Naive thymus-derived CD4-positive, alpha-beta T cell (primary cell): ENCODE results near the gene GRIK4. TPM values are rescaled to one million over a fixed set of nuclear protein-coding genes. Genes with fewer than 3 reads are reported as not detected.
A peak's percentile ranks its signal among the peaks of the same experiment; 100 is the strongest.

ENCODE experiments used
- ATAC-seq: fragments of 150-1000 bp; cut with Tn5 transposase; 2 replicates; pipeline ENCODE4 v1.10.0; 2021; ENCODE audit warnings: mild to moderate bottlenecking, moderate library complexity
- CTCF ChIA-PET: fragments of 350-600 bp; sonication (Branson Sonifier 250); formaldehyde crosslinking; loops from one replicate; lab custom pipeline; 2021; ENCODE audit warnings: antibody characterized with exemption; lab: Charles Lee
- POLR2A ChIA-PET: fragments of 350-600 bp; sonication (Branson Sonifier 250); formaldehyde crosslinking; loops from one replicate; lab custom pipeline; 2021; ENCODE audit warnings: antibody characterized with exemption, inconsistent platforms; lab: Charles Lee
- DNase-seq, 9 donors: peaks; one replicate each; pipeline versions ENCODE4 v3.0.0 to v3.0.0-alpha.2; 2020 to 2022; ENCODE audit warnings: mixed read lengths in 1 of 9
- H3K27ac ChIP-seq: one replicate; pipeline ENCODE4 v1.7.0; 2013; ENCODE audit warnings: mild to moderate bottlenecking, low read depth, low read length, moderate library complexity
- H3K27me3 ChIP-seq, 2 donors: one replicate each; pipeline ENCODE4 v1.7.0; 2013; ENCODE audit warnings: low read length in 2 of 2, mild to moderate bottlenecking in 2 of 2, moderate library complexity in 2 of 2; ENCODE audit not compliant: control insufficient read depth in 2 of 2, insufficient read depth in 2 of 2
- H3K36me3 ChIP-seq, 3 experiments: 1 replicate in 2 of 3; 2 replicates in 1 of 3; pipeline ENCODE4 v1.7.0; 2013; ENCODE audit warnings: low read length in 3 of 3, mild to moderate bottlenecking in 3 of 3, moderate library complexity in 1 of 3; ENCODE audit not compliant: insufficient read depth in 3 of 3, control insufficient read depth in 2 of 3
- H3K4me1 ChIP-seq, 2 donors: one replicate each; pipeline ENCODE4 v1.7.0; 2013; ENCODE audit warnings: low read length in 2 of 2, mild to moderate bottlenecking in 2 of 2, moderate library complexity in 1 of 2; ENCODE audit not compliant: control insufficient read depth in 2 of 2, insufficient read depth in 2 of 2
- H3K4me3 ChIP-seq: 2 replicates; pipeline ENCODE4 v1.7.0; 2013; ENCODE audit warnings: mild to moderate bottlenecking, low read length
- H3K9me3 ChIP-seq, 3 experiments: 1 replicate in 2 of 3; 2 replicates in 1 of 3; pipeline ENCODE4 v1.7.0; 2013; ENCODE audit warnings: low read length in 3 of 3; ENCODE audit not compliant: control insufficient read depth in 2 of 3
- H3K27ac Mint-ChIP-seq, 9 donors: one replicate each; pipeline ENCODE4 v1.8.0; 2020 to 2022; ENCODE audit warnings: mixed read lengths in 9 of 9, mild to moderate bottlenecking in 8 of 9, moderate library complexity in 5 of 9, inconsistent platforms in 2 of 9
- H3K27me3 Mint-ChIP-seq, 5 donors: one replicate each; pipeline ENCODE4 v1.8.0; 2021 to 2022; ENCODE audit warnings: mixed read lengths in 5 of 5, mild to moderate bottlenecking in 1 of 5
- H3K36me3 Mint-ChIP-seq, 5 donors: one replicate each; pipeline ENCODE4 v1.8.0; 2020 to 2022; ENCODE audit warnings: mixed read lengths in 5 of 5, mild to moderate bottlenecking in 3 of 5, inconsistent platforms in 1 of 5
- H3K4me1 Mint-ChIP-seq, 7 donors: one replicate each; pipeline ENCODE4 v1.8.0; 2020 to 2022; ENCODE audit warnings: mixed read lengths in 7 of 7, mild to moderate bottlenecking in 3 of 7, inconsistent platforms in 1 of 7
- H3K4me3 Mint-ChIP-seq, 10 donors: one replicate each; pipeline ENCODE4 v1.8.0; 2020 to 2022; ENCODE audit warnings: mild to moderate bottlenecking in 10 of 10, mixed read lengths in 10 of 10, moderate library complexity in 6 of 10, inconsistent platforms in 2 of 10
- H3K9me3 Mint-ChIP-seq, 11 donors: one replicate each; pipeline ENCODE4 v1.8.0; 2020 to 2022; ENCODE audit warnings: mixed read lengths in 11 of 11, mild to moderate bottlenecking in 4 of 11, inconsistent platforms in 1 of 11, moderate library complexity in 1 of 11
- intact Hi-C, 2 donors: fragments of 100-400 bp; cut with micrococcal nuclease; formaldehyde crosslinking; loops; one replicate each; pipeline ENCODE4 v1.15.1; 2023
- polyA plus RNA-seq, 2 donors: library from polyadenylated mRNA; unstranded; fragments of 300-500 nt; fragmentation: Illumina TruSeq; gene quantifications; one replicate each; pipeline ENCODE4 v1.2.3, GENCODE V29; 2021
- total RNA-seq, 6 experiments: library from RNA in 5 of 6; stranded (reverse) in 5 of 6; gene quantifications; 1 replicate in 5 of 6; 2 replicates in 1 of 6; pipeline ENCODE4 v1.2.3 and lab custom pipeline; 2021 to 2026

The GRIK4 gene
- total and polyA plus RNA-seq, 7 experiments from 2014 or later = 0.93 to 3.8 TPM; not detected in 5

GRCh38 chr11:120950880-120951279, 439.3 kb downstream of the GRIK4 start:
- Mint-ChIP-seq H3K4me3 (no peak overlapping the region), H3K4me1 (peaks cover 4 to 15% (median 7%) of the 10 kb centered on the region in 7 donors), H3K9me3 (peaks cover 0 to 1% (median 0%) of the 10 kb centered on the region in 11 donors), H3K27ac (no peak overlapping the region), H3K27me3 (peaks cover 16 to 36% (median 31%) of the 10 kb centered on the region in 5 donors), H3K36me3 (no peaks in the 10 kb centered on the region)
- no peaks in the 10 kb centered on the region for H3K36me3 ChIP-seq
- H3K27ac ChIP-seq = no peak overlapping the region
- ChIA-PET POLR2A (no interaction called here), CTCF (interaction anchor here (0.6 to 1.0 kb wide), 3 partner anchors 16 to 244 kb away, joined by 3 to 4 read pairs (median 3); no protein-coding TSS in a partner anchor)
- H3K9me3 ChIP-seq = no peaks in the 10 kb centered on the region
- intact Hi-C loops = no loop called here
- H3K27me3 ChIP-seq = peaks cover 0 to 3% of the 10 kb centered on the region in 2 donors
- no peak overlapping the region for H3K4me3 ChIP-seq
- H3K4me1 ChIP-seq = no peaks in the 10 kb centered on the region
- ATAC-seq (no peak), DNase-seq (no peak)

- H3K9me3 Mint-ChIP-seq = peaks cover 0 to 3% (median 0%) of the 10 kb centered on the region in 11 donors
- DNase-seq (peak; percentile 21 to 64 (median 46)), ATAC-seq (peak; percentile 81)
- ChIA-PET CTCF (interaction anchor here (1.2 kb wide), 1 partner anchor 8 kb away, joined by 3 read pairs; no protein-coding TSS in a partner anchor), POLR2A (no interaction called here)
- Histone ChIP-seq H3K27me3 (peaks cover 0 to 3% of the 10 kb centered on the region in 2 donors), H3K36me3 (no peaks in the 10 kb centered on the region), H3K27ac (no peak overlapping the region), H3K4me3 (peak overlapping the region; percentile 50), H3K4me1 (peaks cover 0 to 12% of the 10 kb centered on the region in 2 donors), H3K9me3 (no peaks in the 10 kb centered on the region)
- H3K4me1 Mint-ChIP-seq = peaks cover 10 to 25% (median 18%) of the 10 kb centered on the region in 7 donors
- peak overlapping the region in 1 of 9 donors; percentile 56 for H3K27ac Mint-ChIP-seq
- peaks cover 0 to 4% (median 2%) of the 10 kb centered on the region in 5 donors for H3K36me3 Mint-ChIP-seq
- H3K4me3 Mint-ChIP-seq = peak overlapping the region; percentile 74 to 87 (median 82)
- intact Hi-C loops = loop anchor here in 1 of 2 donors (1.0 kb wide), 1 partner anchor 441 kb away; the partner anchor contains the start of gene GRIK4
- peaks cover 14 to 32% (median 31%) of the 10 kb centered on the region in 5 donors for H3K27me3 Mint-ChIP-seq
Measured at GRCh38 chr11:120952461-120953434, 441.2 kb downstream of the GRIK4 start.

GRCh38 chr11:120954381-120954780, 442.8 kb downstream of the GRIK4 start:
- CTCF ChIA-PET = interaction anchor here (1.2 kb wide), 1 partner anchor 10 kb away, joined by 3 read pairs; no protein-coding TSS in a partner anchor
- Histone ChIP-seq H3K27ac (no peak overlapping the region), H3K36me3 (no peaks in the 10 kb centered on the region), H3K9me3 (no peaks in the 10 kb centered on the region), H3K4me1 (peaks cover 0 to 12% of the 10 kb centered on the region in 2 donors), H3K27me3 (peaks cover 0 to 3% of the 10 kb centered on the region in 2 donors), H3K4me3 (no peak overlapping the region)
- intact Hi-C loops = no loop called here
- Mint-ChIP-seq H3K4me1 (peaks cover 10 to 26% (median 20%) of the 10 kb centered on the region in 7 donors), H3K27ac (no peak overlapping the region), H3K4me3 (no peak overlapping the region), H3K36me3 (peaks cover 0 to 4% (median 2%) of the 10 kb centered on the region in 5 donors), H3K9me3 (peaks cover 0 to 3% (median 0%) of the 10 kb centered on the region in 11 donors), H3K27me3 (peaks cover 9 to 20% (median 15%) of the 10 kb centered on the region in 5 donors)
- no peak for ATAC-seq
- no peak for DNase-seq
- POLR2A ChIA-PET = no interaction called here

GRCh38 chr11:120956710-120957495, 445.4 kb downstream of the GRIK4 start:
- Mint-ChIP-seq H3K27me3 (peaks cover 0 to 11% (median 11%) of the 10 kb centered on the region in 5 donors), H3K27ac (peak overlapping the region; percentile 77 to 96 (median 89)), H3K36me3 (peaks cover 0 to 7% (median 2%) of the 10 kb centered on the region in 5 donors), H3K4me3 (peak overlapping the region; percentile 26 to 78 (median 62)), H3K9me3 (peaks cover 0 to 3% (median 0%) of the 10 kb centered on the region in 11 donors), H3K4me1 (peaks cover 10 to 26% (median 20%) of the 10 kb centered on the region in 7 donors)
- POLR2A ChIA-PET = interaction anchor here (0.6 kb wide), 1 partner anchor 612 kb away, joined by 3 read pairs; no protein-coding TSS in a partner anchor
- DNase-seq = peak in 6 of 9 donors; percentile 15 to 52 (median 43)
- ATAC-seq = peak; percentile 69
- Histone ChIP-seq H3K4me3 (no peak overlapping the region), H3K27me3 (no peaks in the 10 kb centered on the region), H3K36me3 (no peaks in the 10 kb centered on the region), H3K27ac (peak overlapping the region; percentile 49), H3K9me3 (no peaks in the 10 kb centered on the region), H3K4me1 (peaks cover 0 to 12% of the 10 kb centered on the region in 2 donors)
- intact Hi-C loops = no loop called here
- CTCF ChIA-PET = no interaction called here

- H3K36me3 ChIP-seq = no peaks in the 10 kb centered on the region
- no peak for ATAC-seq
- H3K27ac ChIP-seq = no peak overlapping the region
- ChIA-PET POLR2A (no interaction called here), CTCF (no interaction called here)
- DNase-seq = no peak
- Mint-ChIP-seq H3K36me3 (peaks cover 0 to 7% (median 2%) of the 10 kb centered on the region in 5 donors), H3K9me3 (peaks cover 0 to 3% (median 0%) of the 10 kb centered on the region in 11 donors), H3K4me1 (peaks cover 6 to 18% (median 12%) of the 10 kb centered on the region in 7 donors), H3K27ac (no peak overlapping the region), H3K27me3 (peaks cover 0 to 19% (median 6%) of the 10 kb centered on the region in 5 donors), H3K4me3 (no peak overlapping the region)
- H3K27me3 ChIP-seq = no peaks in the 10 kb centered on the region
- intact Hi-C loops = no loop called here
- H3K9me3 ChIP-seq = no peaks in the 10 kb centered on the region
- H3K4me1 ChIP-seq = peaks cover 0 to 12% of the 10 kb centered on the region in 2 donors
- H3K4me3 ChIP-seq = no peak overlapping the region
Measured at GRCh38 chr11:120958185-120958584, 446.6 kb downstream of the GRIK4 start.

- intact Hi-C loops = no loop called here
- Mint-ChIP-seq H3K4me3 (no peak overlapping the region), H3K27ac (no peak overlapping the region), H3K27me3 (peaks cover 0 to 19% (median 6%) of the 10 kb centered on the region in 5 donors), H3K36me3 (peaks cover 0 to 7% (median 2%) of the 10 kb centered on the region in 5 donors), H3K9me3 (peaks cover 0 to 3% (median 0%) of the 10 kb centered on the region in 11 donors), H3K4me1 (peaks cover 6 to 18% (median 12%) of the 10 kb centered on the region in 7 donors)
- no peaks in the 10 kb centered on the region for H3K9me3 ChIP-seq
- ATAC-seq (no peak), DNase-seq (no peak)
- ChIA-PET POLR2A (no interaction called here), CTCF (no interaction called here)
- no peak overlapping the region for H3K4me3 ChIP-seq
- H3K36me3 ChIP-seq = no peaks in the 10 kb centered on the region
- H3K27ac ChIP-seq = no peak overlapping the region
- H3K4me1 ChIP-seq = peaks cover 0 to 12% of the 10 kb centered on the region in 2 donors
- no peaks in the 10 kb centered on the region for H3K27me3 ChIP-seq
Measured at GRCh38 chr11:120959189-120959588, 447.6 kb downstream of the GRIK4 start.
